Hepatocyte (in vitro differentiated cells): ENCODE data around the gene MAGI2. TPM values are rescaled to one million over a fixed set of nuclear protein-coding genes. Genes with fewer than 3 reads are reported as not detected.

Experiments
- DNase-seq: peaks from one replicate; pipeline ENCODE4 v3.0.0-alpha.2; 2016; ENCODE audit warnings: low spot score
- H2AFZ ChIP-seq: fragments of 200-600 bp; sonication (generic); 2 replicates; pipeline ENCODE4 v1.6.0; 2016; ENCODE audit warnings: antibody characterized with exemption, mild to moderate bottlenecking
- H3K27ac ChIP-seq: fragments of 200-600 bp; sonication (generic); 2 replicates; pipeline ENCODE4 v1.5.1; 2016; ENCODE audit warnings: mild to moderate bottlenecking
- H3K27me3 ChIP-seq: fragments of 200-600 bp; sonication (generic); 2 replicates; pipeline ENCODE4 v1.6.1; 2016
- H3K36me3 ChIP-seq: fragments of 200-600 bp; sonication (generic); replicated peaks from 2 replicates; pipeline ENCODE4 v1.5.1; 2016; ENCODE audit warnings: low read depth; ENCODE audit not compliant: insufficient read depth
- H3K4me1 ChIP-seq: fragments of 200-600 bp; sonication (generic); 2 replicates; pipeline ENCODE4 v1.5.1; 2016; ENCODE audit warnings: mild to moderate bottlenecking, moderate library complexity; ENCODE audit not compliant: insufficient read depth
- H3K4me2 ChIP-seq: fragments of 200-600 bp; sonication (generic); 2 replicates; pipeline ENCODE4 v1.6.0; 2016
- H3K4me3 ChIP-seq: fragments of 200-600 bp; sonication (generic); 2 replicates; pipeline ENCODE4 v1.5.1; 2016; ENCODE audit warnings: mild to moderate bottlenecking
- H3K79me2 ChIP-seq: fragments of 200-600 bp; sonication (generic); 2 replicates; pipeline ENCODE4 v1.6.0; 2017; ENCODE audit warnings: mild to moderate bottlenecking
- H3K9me2 ChIP-seq: fragments of 200-600 bp; sonication (generic); replicated peaks from 2 replicates; pipeline ENCODE4 v1.6.0; 2017; ENCODE audit warnings: mild to moderate bottlenecking; ENCODE audit not compliant: insufficient read depth
- H3K9me3 ChIP-seq: fragments of 200-600 bp; sonication (generic); 2 replicates; pipeline ENCODE4 v1.5.1; 2016; ENCODE audit warnings: low read depth, mild to moderate bottlenecking
- H4K20me1 ChIP-seq: fragments of 200-600 bp; sonication (generic); 2 replicates; pipeline ENCODE4 v1.6.0; 2016; ENCODE audit warnings: mild to moderate bottlenecking; ENCODE audit not compliant: insufficient read depth, poor library complexity, severe bottlenecking
- EZH2 ChIP-seq: fragments of 200-600 bp; sonication (generic); IDR thresholded peaks from 2 replicates; pipeline ENCODE4 v1.6.1; 2016; ENCODE audit warnings: antibody characterized with exemption, mild to moderate bottlenecking, borderline replicate concordance
- EZH2phosphoT487 ChIP-seq: fragments of 200-600 bp; sonication (generic); IDR thresholded peaks from one replicate; pipeline ENCODE4 v1.6.1; 2018; ENCODE audit warnings: antibody characterized with exemption, mild to moderate bottlenecking, low read depth, moderate library complexity; ENCODE audit not compliant: unreplicated experiment, severe bottlenecking
- WGBS: methylation state at CpG from one replicate; pipeline ENCODE4 v1.1.6; 2016; ENCODE audit warnings: low lambda C conversion rate; ENCODE audit errors: missing lambda C conversion rate; 5-methylcytosine and 5-hydroxymethylcytosine counted together
- polyA plus RNA-seq: library from polyadenylated mRNA; unstranded; fragments of >200 nt; fragmentation: Nextera tagmentation; extraction: Ambion mirVana; gene quantifications from 2 replicates; pipeline ENCODE4 v1.2.1, GENCODE V29; 2016
- total RNA-seq: library from RNA; depleted of rRNA; stranded (reverse); fragments of >200 nt; gene quantifications from 2 replicates; pipeline ENCODE4 v1.2.3, GENCODE V29; 2014
- TF ChIP-seq, protein P1 (sequence below): fragments of 200-600 bp; sonication (generic); IDR thresholded peaks from 2 replicates; pipeline ENCODE4 v1.5.1; 2016; ENCODE audit warnings: antibody characterized with exemption, mild to moderate bottlenecking; ENCODE audit not compliant: poor library complexity

The MAGI2 gene
- total and polyA plus RNA-seq, 2 experiments from 2014 or later: 3.1 to 6.7 TPM

DNA sequence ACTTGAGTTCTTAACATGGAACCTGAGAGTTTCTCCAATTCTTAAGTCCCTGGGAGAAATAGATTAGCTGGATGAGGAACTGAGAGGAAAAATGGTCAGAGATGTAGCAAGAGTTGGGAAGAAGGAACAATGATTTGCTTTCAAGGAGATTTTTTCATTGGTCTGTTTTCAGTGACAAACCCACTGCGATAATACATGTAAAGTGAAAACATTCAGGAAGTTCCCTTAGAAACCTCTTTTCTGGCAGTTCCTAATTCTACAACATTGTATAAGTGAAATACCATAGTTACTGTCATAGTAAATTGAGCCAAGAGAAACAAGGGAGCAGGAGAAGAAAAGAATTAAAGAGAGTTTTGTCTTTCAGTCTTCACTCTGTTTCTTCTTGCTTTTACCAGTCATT lies 12.1 kb upstream of the MAGI2 start:
- H3K36me3 ChIP-seq: no peaks in the 10 kb centered on the region
- H3K9me2 ChIP-seq: no peaks in the 10 kb centered on the region
- no peaks in the 10 kb centered on the region for H3K9me3 ChIP-seq
- no peak overlapping the region for H3K4me2 ChIP-seq
- no peak overlapping the region for H2AFZ ChIP-seq
- no peak overlapping the region for H3K27ac ChIP-seq
- TF ChIP-seq, protein P1, sequence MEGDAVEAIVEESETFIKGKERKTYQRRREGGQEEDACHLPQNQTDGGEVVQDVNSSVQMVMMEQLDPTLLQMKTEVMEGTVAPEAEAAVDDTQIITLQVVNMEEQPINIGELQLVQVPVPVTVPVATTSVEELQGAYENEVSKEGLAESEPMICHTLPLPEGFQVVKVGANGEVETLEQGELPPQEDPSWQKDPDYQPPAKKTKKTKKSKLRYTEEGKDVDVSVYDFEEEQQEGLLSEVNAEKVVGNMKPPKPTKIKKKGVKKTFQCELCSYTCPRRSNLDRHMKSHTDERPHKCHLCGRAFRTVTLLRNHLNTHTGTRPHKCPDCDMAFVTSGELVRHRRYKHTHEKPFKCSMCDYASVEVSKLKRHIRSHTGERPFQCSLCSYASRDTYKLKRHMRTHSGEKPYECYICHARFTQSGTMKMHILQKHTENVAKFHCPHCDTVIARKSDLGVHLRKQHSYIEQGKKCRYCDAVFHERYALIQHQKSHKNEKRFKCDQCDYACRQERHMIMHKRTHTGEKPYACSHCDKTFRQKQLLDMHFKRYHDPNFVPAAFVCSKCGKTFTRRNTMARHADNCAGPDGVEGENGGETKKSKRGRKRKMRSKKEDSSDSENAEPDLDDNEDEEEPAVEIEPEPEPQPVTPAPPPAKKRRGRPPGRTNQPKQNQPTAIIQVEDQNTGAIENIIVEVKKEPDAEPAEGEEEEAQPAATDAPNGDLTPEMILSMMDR: no peak
- TF ChIP-seq EZH2 (no peak), EZH2phosphoT487 (no peak)
- no peaks in the 10 kb centered on the region for H4K20me1 ChIP-seq
- no peak overlapping the region for H3K4me3 ChIP-seq
- H3K79me2 ChIP-seq: no peaks in the 10 kb centered on the region
- DNase-seq: no peak
- no peaks in the 10 kb centered on the region for H3K4me1 ChIP-seq
- H3K27me3 ChIP-seq: no peaks in the 10 kb centered on the region
- 97% methylated on average over 1 of the region's 1 CpG for WGBS

DNA sequence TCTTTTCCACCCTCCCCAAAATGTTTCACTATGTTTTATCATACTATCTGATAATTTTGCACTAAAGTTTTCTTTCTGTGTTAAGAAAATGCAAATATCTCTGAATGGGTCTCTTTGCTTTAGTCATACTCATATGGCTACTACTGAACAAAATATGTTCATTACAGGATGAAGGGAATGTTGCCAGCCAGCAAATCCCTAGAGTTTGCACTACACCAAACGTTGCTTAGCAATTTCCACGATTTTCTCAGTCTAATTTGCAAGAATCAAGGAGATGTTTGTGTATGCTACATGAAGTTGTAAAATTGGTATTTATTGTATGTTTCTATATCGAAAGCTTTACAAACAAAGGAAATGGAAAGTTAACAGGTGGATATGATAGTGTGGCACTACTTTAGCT lies 10.6 kb upstream of the MAGI2 start:
- no peaks in the 10 kb centered on the region for H3K27me3 ChIP-seq

DNA sequence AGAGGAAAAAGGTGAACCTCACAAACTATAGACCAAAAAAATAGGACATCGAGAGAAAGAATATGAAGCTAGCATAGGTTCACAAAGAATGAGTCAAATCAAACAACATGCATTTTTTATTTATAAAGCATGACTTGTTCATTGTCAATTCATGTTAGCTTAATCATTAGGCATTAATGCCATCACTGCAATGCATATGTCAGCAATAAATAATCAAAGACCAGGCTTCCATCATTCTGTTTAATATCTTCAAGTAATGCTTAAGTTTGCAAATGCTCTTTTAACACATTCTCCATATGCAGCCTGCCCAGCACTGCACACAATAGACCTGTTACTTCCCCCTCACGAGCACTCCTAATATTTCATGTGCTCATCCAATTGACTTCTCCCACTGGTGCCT lies 8.9 kb upstream of the MAGI2 start:
- Histone ChIP-seq H4K20me1 (no peaks in the 10 kb centered on the region), H3K79me2 (no peaks in the 10 kb centered on the region), H3K9me3 (no peaks in the 10 kb centered on the region), H3K4me2 (no peak overlapping the region), H3K36me3 (no peaks in the 10 kb centered on the region), H3K4me1 (no peaks in the 10 kb centered on the region), H3K27ac (no peak overlapping the region), H3K27me3 (no peaks in the 10 kb centered on the region), H3K4me3 (no peak overlapping the region), H3K9me2 (no peaks in the 10 kb centered on the region), H2AFZ (no peak overlapping the region)
- 92% methylated on average over 2 of the region's 2 CpGs for WGBS
- no peak for DNase-seq
- TF ChIP-seq, protein P1: no peak
- TF ChIP-seq EZH2: no peak
- TF ChIP-seq EZH2phosphoT487: no peak

More for the DNA sequence above, 10.6 kb upstream of the MAGI2 start:
- Histone ChIP-seq H4K20me1 (no peaks in the 10 kb centered on the region), H3K27ac (no peak overlapping the region), H3K36me3 (no peaks in the 10 kb centered on the region), H3K4me2 (no peak overlapping the region), H3K4me3 (no peak overlapping the region), H3K4me1 (no peaks in the 10 kb centered on the region), H2AFZ (no peak overlapping the region), H3K9me2 (no peaks in the 10 kb centered on the region), H3K9me3 (no peaks in the 10 kb centered on the region), H3K79me2 (no peaks in the 10 kb centered on the region)
- no peak for DNase-seq
- 94% methylated on average over 3 of the region's 3 CpGs for WGBS
- TF ChIP-seq, protein P1: no peak
- TF ChIP-seq EZH2: no peak
- no peak for TF ChIP-seq EZH2phosphoT487

DNA sequence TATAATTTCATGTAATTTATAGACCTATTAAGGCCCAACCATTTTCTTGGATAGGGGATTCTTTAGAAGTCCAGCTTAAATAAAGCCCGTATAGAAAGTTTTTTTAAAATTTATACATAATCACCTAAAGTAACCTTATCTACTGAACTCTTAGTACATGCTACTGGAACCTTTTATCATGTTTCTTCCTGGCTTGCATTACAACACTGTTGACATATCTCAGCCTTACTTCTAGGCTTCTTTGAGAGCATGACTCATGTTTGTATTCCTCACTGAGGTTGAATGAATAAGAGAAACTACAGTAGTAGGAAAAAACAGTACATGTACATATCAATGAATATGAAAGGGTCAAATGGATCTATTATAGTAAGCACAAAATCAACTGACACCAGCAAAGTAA lies 8.2 kb upstream of the MAGI2 start:
- Histone ChIP-seq H3K36me3 (no peaks in the 10 kb centered on the region), H2AFZ (no peak overlapping the region), H3K9me3 (no peaks in the 10 kb centered on the region), H3K27me3 (no peaks in the 10 kb centered on the region), H3K4me1 (no peaks in the 10 kb centered on the region), H3K9me2 (no peaks in the 10 kb centered on the region), H3K4me3 (no peak overlapping the region), H3K27ac (no peak overlapping the region), H3K4me2 (no peak overlapping the region), H3K79me2 (no peaks in the 10 kb centered on the region), H4K20me1 (no peaks in the 10 kb centered on the region)
- DNase-seq: peak; percentile 55
- TF ChIP-seq EZH2phosphoT487: no peak
- TF ChIP-seq, protein P1: no peak
- TF ChIP-seq EZH2: no peak
- WGBS: 32% methylated on average over 1 of the region's 1 CpG
